SKM-1 treated with dmso at 0.1 percent for 144 hours (cell line): ENCODE measurements around the gene NAA80.
"Not testable (repeated sequence)": the region's sequence is repeated elsewhere in the genome, so short reads cannot be mapped to it uniquely, and the experiment has no call there.

Experiments
- DNase-seq: peaks from one replicate; lab custom pipeline; 2025; ENCODE audit not compliant: unreplicated experiment; lab: John Stamatoyannopoulos, UW

Gene NAA80

GRCh38 chr3:50316657-50317242 is 17.5 kb upstream of the NAA80 start:
- no peak for DNase-seq

DNA sequence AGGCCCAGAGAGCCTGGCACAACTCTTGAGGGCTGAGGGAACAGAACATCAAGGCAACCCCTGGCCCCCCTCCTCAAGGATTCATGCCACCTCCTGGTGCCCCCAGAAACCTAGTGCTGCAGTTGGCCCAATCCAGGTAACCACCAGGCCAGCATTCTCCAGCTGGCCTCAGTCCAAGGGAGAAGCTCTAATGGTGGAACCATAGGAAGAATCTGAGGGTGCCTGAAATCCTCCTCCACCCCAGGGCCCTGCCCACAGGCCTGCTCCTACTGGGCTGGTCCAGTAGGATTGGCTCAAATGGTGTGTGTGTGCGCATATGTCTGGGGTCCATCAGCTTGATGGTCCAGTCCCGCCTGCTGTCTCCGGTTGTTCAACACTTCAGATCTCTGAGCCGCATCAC is 15.6 kb upstream of the NAA80 start:
- DNase-seq = no peak

GRCh38 chr3:50314342-50314741 is 15.1 kb upstream of the NAA80 start:
- no peak for DNase-seq

DNA sequence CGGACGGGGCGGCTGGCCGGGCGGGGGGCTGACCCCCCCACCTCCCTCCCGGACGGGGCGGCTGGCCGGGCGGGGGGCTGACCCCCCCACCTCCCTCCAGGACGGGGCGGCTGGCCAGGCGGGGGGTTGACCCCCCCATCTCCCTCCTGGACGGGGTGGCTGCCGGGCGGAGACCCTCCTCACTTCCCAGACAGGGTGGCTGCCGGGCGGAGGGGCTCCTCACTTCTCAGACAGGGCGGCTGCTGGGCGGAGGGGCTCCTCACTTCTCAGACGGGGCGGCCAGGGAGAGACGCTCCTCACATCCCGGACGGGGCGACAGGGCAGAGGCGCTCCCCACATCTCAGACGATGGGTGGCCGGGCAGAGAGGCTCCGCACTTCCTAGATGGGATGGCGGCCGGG is 12.8 kb upstream of the NAA80 start:
- not testable (repeated sequence) for DNase-seq

- DNase-seq = no peak
These were observed 5.4 kb upstream of the NAA80 start for GRCh38 chr3:50304601-50305000.

DNA sequence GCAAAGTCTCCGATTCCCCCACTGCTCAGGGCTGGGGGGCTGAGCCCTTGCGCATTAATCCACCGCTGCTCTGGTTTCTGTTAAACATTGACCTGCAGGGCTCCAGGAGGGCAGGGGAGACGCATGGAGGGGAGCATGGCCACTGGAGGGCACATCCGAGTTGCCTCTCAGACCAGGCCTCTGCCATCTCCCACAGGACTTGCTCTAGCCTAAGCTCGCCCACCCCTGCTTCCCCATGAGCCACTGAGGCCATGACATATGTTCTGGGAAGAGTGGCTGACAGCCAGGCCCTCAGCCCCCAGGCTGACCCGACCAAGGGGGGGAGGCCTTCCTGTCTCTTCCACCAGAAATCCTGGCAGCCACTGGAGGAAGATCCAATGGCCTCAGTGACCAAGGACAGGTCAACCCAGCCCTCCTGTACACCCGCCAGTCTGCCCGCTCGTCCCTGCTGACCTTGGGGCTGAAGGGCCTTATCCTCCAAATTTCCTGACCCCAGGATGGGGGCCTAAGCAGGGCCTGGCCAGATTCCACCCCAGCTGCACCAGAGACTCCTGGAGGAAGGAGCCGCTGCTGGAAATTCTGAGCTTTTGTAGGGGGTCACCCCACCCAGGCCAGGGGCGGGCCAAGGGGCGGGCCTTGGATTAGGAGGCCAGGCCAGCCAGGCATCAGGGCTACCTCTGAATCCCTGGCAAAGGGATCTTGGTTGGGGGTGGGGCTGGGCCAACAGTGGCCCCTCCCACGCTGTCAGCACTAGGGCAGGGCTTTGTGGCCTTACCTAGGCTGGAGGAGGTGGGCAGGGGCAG is 4.0 kb upstream of the NAA80 start, which contains the start of gene HYAL1:
Gene HYAL1, minus strand, starts transcription at position 562 of the 803 bp plus-strand sequence. CDS start 618 bp downstream, outside the sequence.
- DNase-seq = no peak

DNA sequence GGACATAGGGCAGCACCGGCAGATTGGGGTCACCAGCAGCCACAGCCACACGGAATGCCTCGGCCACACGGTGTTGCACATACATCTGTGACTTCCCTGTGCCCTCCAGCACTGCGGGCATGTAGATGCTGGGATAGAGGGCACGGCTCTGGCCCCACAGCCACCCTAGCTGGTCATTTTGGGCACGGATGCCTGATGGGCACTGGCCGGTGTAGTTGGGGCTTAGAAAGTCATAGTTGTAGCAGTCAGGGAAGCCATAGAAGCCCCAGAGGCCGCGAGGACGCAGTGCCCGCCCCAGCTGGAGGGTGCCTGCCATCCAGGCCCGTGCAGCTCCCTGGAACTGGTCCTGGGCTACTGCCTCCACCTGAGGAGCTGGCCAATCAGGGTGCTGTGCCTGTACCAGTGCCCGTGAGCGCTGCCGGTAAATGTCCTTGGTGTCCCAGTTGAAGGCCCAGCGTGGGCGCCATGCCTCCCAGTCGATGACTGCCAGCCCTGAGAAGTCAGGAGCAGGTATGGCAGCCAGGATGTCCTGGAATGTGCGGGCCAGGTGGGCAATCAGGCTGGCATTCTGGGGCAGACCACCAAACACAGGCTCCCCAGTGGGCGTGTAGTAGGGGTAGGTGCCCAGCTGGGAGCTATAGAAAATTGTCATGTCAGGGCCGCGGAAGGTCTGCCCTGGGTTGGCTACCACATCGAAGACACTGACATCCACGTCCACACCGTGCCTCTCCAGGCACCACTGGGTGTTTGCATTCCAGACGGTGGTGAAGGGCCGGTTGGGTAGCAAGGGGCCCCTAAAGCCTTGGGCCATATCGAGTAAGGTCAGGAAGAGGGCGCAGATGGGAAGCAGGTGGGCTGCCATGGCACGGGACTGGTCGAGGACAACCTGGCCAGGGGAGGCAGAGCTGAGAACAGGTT is 3.1 kb upstream of the NAA80 start:
- no peak for DNase-seq

DNA sequence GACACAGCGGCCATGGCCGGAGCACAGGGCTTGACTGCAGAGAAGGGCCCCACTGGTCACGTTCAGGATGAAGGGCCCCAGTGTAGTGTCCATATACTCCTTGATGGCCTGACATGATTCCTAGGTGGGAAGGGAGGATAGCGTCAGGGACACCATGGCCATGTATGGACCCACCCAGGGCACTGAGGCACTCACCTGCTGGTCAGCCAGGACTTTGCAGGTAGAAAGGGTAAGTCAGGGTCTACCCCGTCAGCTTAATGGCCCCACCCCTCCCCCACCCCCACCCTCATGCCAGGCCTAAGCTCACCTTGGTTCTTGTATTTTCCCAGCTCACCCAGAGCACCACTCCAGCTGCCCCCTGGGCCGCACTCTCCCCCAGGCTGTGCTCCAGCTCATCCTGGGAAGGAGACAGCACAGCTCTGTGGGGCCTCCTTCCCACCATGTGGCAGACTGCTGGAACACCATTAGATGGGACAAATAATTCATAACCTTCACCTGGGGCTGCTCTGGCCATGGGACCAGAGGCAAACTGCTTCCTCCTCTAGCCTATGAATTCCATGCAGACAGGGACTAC is 1.6 kb upstream of the NAA80 start:
- DNase-seq = no peak

GRCh38 chr3:50299929-50300680 is 900 bp upstream of the NAA80 start:
- peak; percentile 77 for DNase-seq

- no peak for DNase-seq
These were observed 378 bp upstream of the NAA80 start for GRCh38 chr3:50299638-50299928.

- DNase-seq = peak; percentile 24
These were observed 1.1 kb downstream of the NAA80 start for GRCh38 chr3:50297896-50298725.

DNA sequence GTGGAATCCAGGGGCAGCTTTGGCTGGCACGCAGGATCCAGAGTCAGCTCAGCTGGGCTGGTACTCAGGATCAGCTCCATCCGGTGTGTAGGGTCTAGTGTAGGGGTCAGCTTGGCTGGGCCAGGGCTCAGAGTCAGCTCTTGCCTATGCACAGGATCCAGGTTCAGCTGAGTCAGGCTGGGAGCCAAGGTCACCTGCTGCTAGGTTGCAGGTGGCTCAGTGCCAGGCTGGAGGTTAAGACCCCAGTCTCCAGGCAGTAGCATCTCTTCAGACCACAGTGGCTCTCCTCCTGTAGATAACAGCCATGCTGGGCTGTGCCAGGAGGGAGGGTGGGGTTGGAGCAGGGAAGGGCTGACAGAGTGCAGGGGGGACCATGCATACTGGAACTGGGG is 1.8 kb downstream of the NAA80 start:
- DNase-seq = no peak

GRCh38 chr3:50296721-50297383 is 2.4 kb downstream of the NAA80 start:
- no peak for DNase-seq

DNA sequence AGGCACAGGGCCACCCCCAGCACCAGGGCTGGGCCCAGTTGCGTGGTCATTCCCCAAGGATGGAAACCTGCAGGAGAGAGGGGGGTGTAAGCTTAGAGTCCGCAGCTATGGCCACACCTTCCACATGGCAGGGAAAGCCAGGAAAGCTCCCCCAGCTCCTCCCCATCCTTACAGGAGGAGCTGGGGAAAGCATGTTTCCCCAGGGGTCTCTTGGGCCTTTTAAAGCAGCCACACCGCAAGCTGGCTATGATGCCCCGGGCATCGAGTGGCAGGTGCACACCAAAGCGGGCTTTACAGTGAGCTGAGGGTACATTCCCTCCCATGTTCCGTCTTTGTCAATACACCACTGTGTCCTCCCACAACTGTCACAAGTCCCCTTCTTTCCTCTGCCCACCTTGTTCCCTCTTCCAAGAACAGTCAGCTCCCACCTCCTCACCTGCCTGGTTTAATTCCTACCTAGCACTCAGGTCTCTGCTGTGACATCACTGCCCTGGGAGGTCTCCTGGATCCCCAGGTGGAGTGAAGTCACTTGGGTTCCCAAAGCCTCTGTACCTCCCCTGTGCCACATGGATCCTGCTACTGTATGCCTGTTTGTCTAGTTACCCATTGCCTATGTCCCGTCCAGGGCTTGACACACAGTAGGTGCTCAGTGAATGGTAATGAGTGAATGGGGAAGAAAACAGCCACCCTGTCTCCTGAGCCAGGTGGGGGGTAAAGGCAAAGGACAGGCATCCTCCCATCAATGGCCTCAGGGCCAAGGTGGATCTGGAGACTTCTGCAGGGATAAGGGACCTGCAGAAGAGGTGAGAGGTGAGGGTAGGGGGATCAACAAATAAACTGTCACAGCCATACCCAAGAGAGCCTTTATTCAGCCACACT is 3.4 kb downstream of the NAA80 start:
- no peak for DNase-seq

DNA sequence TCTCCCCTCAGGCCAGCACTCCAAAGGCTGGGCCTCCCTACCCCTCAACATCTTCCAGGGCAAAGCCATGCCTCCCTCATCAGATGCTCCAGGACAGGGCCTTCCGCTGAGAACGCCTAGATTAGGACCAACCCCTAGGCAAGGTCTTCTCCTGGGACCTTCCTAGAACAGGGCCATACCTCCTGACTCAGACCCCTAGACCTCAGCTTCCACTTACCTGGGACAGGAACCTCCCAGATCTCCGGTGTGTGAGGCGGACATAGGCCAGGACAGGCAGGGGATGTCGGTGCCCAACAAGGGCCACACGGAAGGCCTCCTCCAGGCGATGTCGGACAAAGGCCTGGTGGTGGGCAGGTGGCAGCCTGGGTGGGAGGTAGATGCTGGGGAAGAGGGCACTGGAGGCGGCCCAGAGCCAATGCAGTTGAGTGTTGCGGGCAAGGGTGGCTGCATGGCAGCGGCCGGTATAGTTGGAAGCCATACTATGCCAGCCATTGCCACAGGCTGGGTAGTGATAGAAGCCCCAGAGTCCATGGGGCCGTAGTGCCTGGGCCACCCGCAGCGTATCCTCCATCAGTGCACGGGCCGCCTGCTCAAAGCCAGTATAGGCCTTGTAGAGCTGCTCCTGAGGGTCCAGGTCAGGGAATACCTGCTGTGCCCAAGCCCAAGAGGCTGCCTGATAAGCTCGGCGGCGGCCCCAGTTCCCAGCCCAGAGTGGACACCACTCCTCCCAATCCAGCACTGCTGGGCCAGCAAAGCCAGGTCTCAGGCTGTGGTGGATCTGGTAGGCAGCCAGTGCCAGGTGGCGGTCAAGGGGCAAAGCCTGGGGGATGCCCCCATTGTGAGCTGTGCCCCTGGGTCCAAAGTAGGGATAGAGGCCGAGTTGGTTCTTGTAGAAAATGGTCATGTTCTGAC is 4.5 kb downstream of the NAA80 start:
- DNase-seq = no peak

DNA sequence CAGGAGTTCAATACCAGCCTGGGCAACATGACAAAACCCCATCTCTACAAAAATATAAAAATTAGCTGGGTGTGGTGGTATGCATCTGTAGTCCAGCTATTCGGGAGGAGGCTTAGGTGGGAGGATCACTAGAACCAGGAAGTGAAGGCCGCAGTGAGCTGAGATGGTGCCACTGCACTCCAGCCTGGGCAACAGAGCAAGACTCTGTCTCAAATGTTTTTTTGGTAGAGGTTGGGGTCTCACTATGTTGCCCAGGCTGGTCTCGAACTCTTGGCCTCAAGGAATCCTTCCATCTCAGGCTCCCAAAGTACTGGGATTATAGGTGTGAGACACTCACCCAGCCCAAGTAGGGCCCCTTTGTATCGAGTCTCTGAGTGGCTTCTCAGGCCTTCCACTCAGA is 5.1 kb downstream of the NAA80 start:
- DNase-seq = no peak

GRCh38 chr3:50293079-50293801 is 6.0 kb downstream of the NAA80 start:
- no peak for DNase-seq
